DOHH2 (cell line): ENCODE results near the gene MAGT1.
"Not testable (repeated sequence)": the region's sequence is repeated elsewhere in the genome, so short reads cannot be mapped to it uniquely, and the experiment has no call there.

ENCODE experiments used
- CTCF ChIP-seq: fragments of 200-600 bp; sonication (generic); IDR thresholded peaks from one replicate; pipeline ENCODE4 v1.5.1; 2014; ENCODE audit warnings: antibody characterized with exemption, mild to moderate bottlenecking, low read depth, low read length; ENCODE audit not compliant: poor library complexity, severe bottlenecking
- EZH2phosphoT487 ChIP-seq: fragments of 200-600 bp; sonication (generic); IDR thresholded peaks from 2 replicates; pipeline ENCODE4 v1.6.1; 2017; ENCODE audit warnings: borderline replicate concordance, mild to moderate bottlenecking, antibody characterized with exemption, low read length, moderate library complexity, mixed read lengths

DNA sequence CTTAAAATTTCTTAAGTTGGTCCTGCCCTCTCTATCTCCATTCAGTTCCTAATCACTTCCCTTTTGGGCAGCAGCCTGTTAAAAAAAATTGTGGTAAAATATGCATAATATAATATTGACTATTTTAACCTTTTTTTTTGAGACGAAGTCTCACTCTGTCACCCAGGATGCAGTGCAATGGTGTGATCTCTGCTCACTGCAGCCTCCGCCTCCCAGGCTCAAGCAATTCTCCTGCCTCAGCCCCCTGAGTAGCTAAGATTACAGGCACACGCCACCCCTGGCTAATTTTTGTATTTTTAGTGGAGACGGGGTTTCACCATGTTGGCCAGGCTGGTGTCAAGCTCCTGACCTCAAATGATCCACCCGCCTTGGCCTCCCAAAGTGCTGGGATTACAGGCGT, 24.1 kb upstream of the MAGT1 start:
- not testable (repeated sequence) for TF ChIP-seq CTCF, EZH2phosphoT487
